GM10266 (cell line): ENCODE results near the gene CHRNA1.

Experiments used
- DNase-seq: peaks from one replicate; pipeline ENCODE4 v3.0.0; 2012; ENCODE audit errors: extremely low spot score
- CTCF ChIP-seq: IDR thresholded peaks from 2 replicates; pipeline ENCODE4 v1.5.1; 2012; ENCODE audit warnings: mild to moderate bottlenecking, low read depth; ENCODE audit not compliant: control insufficient read depth, insufficient read depth; ENCODE audit errors: missing control alignments

CHRNA1 gene

DNA sequence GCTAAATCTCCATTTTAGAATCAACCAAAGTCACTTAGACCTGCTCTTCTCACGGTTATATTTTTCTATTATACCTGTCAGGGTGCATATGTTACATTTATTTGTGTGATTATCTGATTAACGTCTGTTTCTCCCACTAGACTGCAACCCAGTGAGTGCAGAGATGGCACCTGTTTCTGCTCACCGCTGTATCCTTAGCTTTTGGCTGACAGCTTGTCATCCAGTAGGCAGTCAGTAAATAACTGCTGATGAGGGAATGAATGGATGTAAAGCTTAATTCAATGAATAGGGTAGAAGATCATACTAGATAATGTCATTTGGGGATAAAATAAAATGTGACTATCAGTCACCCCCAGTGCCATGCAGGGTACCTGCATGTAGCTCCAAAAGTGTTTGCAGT, 6.9 kb upstream of the CHRNA1 start:
- no peak for TF ChIP-seq CTCF
- DNase-seq: no peak

- DNase-seq: no peak
- no peak for TF ChIP-seq CTCF
Measured at GRCh38 chr2:174768557-174768956, 4.3 kb upstream of the CHRNA1 start.

GRCh38 chr2:174766271-174766670, 2.0 kb upstream of the CHRNA1 start:
- DNase-seq: no peak

GRCh38 chr2:174765576-174765975, 1.3 kb upstream of the CHRNA1 start:
- TF ChIP-seq CTCF: no peak
- no peak for DNase-seq

More at GRCh38 chr2:174766271-174766670, 2.0 kb upstream of the CHRNA1 start:
- no peak for TF ChIP-seq CTCF

GRCh38 chr2:174763780-174764179, 492 bp downstream of the CHRNA1 start:
- no peak for DNase-seq
- no peak for TF ChIP-seq CTCF

- no peak for DNase-seq
- no peak for TF ChIP-seq CTCF
Measured at GRCh38 chr2:174762464-174762863, 1.8 kb downstream of the CHRNA1 start.

DNA sequence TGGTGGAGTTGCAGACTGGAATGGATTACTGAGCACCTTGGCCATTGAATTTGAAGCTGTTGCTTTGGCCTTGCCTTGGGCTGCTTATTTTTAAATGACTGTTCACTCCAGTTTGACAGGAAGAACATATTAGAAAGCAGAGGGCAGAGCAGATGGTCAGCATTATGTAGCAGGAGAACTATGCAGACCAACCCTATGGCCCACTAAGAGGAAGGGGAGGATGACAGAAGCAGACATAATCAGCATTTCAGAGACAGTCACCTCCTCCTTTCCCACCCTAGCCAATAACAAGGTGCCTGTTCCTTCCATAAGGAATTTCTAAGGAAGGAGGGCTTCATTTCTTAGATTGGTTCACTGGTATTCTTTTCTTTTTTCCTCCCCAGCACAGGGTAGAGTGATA, 2.4 kb downstream of the CHRNA1 start:
- TF ChIP-seq CTCF: no peak
- DNase-seq: no peak
